ENCODE measurements around the gene ASB1. TPM values are rescaled to one million over a fixed set of nuclear protein-coding genes. Genes with fewer than 3 reads are reported as not detected.

Gene ASB1
- total RNA-seq, 1 experiment from 2014 or later: 46.0 TPM

DNA sequence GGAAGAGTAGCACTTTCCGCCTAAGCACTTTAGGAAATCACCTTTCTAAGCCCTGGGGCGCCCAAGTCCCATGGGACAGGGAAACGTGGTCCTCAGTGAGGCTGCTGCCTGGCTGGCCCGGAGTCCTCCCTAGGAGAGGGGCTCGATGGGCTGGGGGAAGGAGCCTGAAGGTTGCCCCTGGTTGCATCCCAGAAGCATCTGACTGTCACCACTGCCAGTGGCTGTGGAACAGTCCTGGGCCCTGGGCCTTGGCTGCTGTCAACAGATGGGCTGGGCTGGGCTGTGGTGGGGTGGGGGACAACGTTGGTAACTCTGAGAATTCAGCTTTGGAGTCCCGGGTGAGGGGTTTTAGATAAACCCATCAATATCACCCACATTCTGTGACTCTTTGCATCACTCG is 22.5 kb downstream of the ASB1 start:
- Histone ChIP-seq H2BK20ac (ENCODE audit: low read depth, low read length, poor library complexity, severe bottlenecking) (no peak overlapping the region), H3K4me1 (ENCODE audit: insufficient read depth, low read length) (no peaks in the 10 kb centered on the region), H3K4ac (ENCODE audit: low read depth, low read length) (no peak overlapping the region), H3K9me3 (ENCODE audit: control insufficient read depth, low read depth, low read length) (no peaks in the 10 kb centered on the region), H2AFZ (ENCODE audit: low read length) (no peak overlapping the region), H3K79me2 (ENCODE audit: insufficient read depth, low read length) (no peaks in the 10 kb centered on the region), H2AK5ac (ENCODE audit: insufficient read length, low read length) (no peak overlapping the region), H3T11ph (ENCODE audit: low read length) (no peak overlapping the region), H4K91ac (ENCODE audit: insufficient read length, low read depth, low read length) (no peak overlapping the region), H3K14ac (ENCODE audit: insufficient read depth, low read length) (no peak overlapping the region), H2BK5ac (ENCODE audit: insufficient read length, low read length) (no peak overlapping the region), H3K79me1 (ENCODE audit: insufficient read depth, low read depth, low read length, poor library complexity, severe bottlenecking) (no peaks in the 10 kb centered on the region), H3K27me3 (ENCODE audit: insufficient read depth, low read length) (no peaks in the 10 kb centered on the region), H2BK120ac (ENCODE audit: low read depth, low read length, poor library complexity, severe bottlenecking) (no peak overlapping the region), H3K23me2 (ENCODE audit: insufficient read length, low read depth, low read length, poor library complexity, severe bottlenecking) (no peaks in the 10 kb centered on the region), H3K18ac (ENCODE audit: insufficient read length, low read depth, low read length) (no peak overlapping the region), H2BK12ac (ENCODE audit: insufficient read length, low read depth, low read length) (no peak overlapping the region), H4K20me1 (ENCODE audit: control insufficient read depth, insufficient read depth, insufficient read length) (no peaks in the 10 kb centered on the region), H3K23ac (ENCODE audit: insufficient read length, low read depth, low read length) (no peak overlapping the region), H3K27ac (ENCODE audit: insufficient read length, low read depth, low read length) (no peak overlapping the region), H3K56ac (ENCODE audit: insufficient read length, low read depth, low read length) (no peak overlapping the region), H2BK15ac (ENCODE audit: low read depth, low read length) (no peak overlapping the region), H3K4me2 (ENCODE audit: insufficient read depth, insufficient read length, low read length) (no peak overlapping the region), H4K8ac (replicated peaks; ENCODE audit: insufficient read length, low read depth, low read length) (no peak overlapping the region), H4K5ac (ENCODE audit: insufficient read length, low read depth, low read length) (no peak overlapping the region), H3K9ac (ENCODE audit: extremely low read depth, insufficient read length, low read length) (no peak overlapping the region)
- Mint-ChIP-seq H3K27ac (no peak overlapping the region; a peak in 1 of 7 replicates), H3K9me3 (no peaks in the 10 kb centered on the region), H3K27me3 (ENCODE audit: low read depth) (no peaks in the 10 kb centered on the region), H3K4me3 (no peak overlapping the region), H3K4me1 (no peaks in the 10 kb centered on the region), H3K36me3 (ENCODE audit: insufficient read depth in 1 of 3, low read depth in 3 of 3) (peaks cover 61 to 80% (median 77%) of the 10 kb centered on the region in 3 experiments)
- no CpG with 5 or more reads among the region's 8 CpGs for WGBS (ENCODE audit: extremely low coverage, insufficient read length, low lambda C conversion rate)
- TF ChIP-seq, protein P1, sequence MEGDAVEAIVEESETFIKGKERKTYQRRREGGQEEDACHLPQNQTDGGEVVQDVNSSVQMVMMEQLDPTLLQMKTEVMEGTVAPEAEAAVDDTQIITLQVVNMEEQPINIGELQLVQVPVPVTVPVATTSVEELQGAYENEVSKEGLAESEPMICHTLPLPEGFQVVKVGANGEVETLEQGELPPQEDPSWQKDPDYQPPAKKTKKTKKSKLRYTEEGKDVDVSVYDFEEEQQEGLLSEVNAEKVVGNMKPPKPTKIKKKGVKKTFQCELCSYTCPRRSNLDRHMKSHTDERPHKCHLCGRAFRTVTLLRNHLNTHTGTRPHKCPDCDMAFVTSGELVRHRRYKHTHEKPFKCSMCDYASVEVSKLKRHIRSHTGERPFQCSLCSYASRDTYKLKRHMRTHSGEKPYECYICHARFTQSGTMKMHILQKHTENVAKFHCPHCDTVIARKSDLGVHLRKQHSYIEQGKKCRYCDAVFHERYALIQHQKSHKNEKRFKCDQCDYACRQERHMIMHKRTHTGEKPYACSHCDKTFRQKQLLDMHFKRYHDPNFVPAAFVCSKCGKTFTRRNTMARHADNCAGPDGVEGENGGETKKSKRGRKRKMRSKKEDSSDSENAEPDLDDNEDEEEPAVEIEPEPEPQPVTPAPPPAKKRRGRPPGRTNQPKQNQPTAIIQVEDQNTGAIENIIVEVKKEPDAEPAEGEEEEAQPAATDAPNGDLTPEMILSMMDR (conservative IDR thresholded peaks at IDR 0.05): no peak
- no peak for DNase-seq
